Measurements from ENCODE around the gene NEUROD4.

NEUROD4 gene

GRCh38 chr12:55061024-55061423 is 41.2 kb downstream of the NEUROD4 start:
- DNase-seq, result peak; percentile 30

DNA sequence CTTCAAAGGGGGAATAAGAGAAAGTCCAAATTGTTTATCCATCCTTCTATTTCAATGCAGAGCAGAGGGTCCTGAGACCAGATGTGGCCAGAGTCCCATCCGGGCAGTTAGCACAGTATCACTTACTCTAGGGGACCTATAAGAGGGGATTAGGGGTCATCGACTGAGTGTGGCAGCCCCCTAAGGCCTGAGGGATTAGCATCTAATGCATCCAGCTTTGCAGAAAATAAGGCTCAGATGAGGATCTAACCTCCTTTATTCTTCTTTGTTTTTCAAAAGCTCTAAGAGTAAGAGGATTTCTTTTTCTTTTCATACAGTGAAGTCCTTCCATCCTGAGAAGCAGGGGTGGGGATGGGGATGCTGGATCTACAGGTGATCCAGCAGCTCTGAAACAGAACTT is 43.5 kb downstream of the NEUROD4 start:
- no peak for DNase-seq

GRCh38 chr12:55065535-55065934 is 45.8 kb downstream of the NEUROD4 start:
- peak; percentile 20 for DNase-seq

DNA sequence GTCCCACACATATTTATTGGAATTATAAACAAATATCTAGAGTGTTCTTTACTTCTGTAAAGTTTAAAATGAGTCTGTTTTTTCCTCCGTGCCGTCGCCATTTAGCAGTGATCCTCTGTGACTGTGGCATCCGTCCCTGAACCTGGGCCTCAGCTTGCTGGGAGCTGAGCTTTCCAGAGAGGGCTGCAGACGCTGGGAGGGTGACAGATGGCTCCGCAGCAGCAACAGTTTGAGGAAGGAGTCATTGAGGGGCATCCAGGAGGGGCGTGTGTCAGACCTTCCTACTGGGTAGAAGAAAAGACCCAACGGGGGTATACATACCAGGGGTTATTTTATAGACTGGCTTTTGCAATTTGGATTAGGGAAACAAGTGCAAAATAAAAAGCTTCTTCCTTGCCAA is 47.9 kb downstream of the NEUROD4 start:
- DNase-seq, result peak; percentile 43

DNA sequence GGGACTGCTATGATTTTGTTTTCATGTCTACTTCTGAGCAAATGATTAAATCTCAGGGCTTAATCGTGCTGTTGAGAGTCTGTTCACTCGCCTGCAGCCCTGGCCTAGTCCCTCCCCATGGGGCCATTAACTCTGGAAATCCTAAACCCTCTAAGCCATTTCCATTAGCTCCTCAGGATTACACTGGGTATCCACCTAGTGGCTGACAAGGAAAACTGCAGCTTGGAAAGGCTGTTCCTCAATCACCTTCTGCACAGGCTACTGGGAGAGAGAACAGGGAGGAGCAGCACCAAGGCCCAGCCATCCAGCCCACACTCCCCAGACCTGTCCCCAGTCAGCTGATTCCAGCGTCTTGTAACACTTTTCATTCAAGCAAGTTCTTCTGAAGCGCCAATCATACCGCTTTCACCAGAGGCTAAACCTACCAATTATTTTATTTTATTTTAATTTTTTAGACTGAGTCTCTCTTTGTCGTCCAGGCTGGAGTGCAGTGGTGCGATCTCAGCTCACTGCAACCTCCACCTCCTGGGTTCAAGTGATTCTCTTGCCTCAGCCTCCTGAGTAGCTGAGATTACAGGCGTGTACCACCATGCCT is 48.7 kb downstream of the NEUROD4 start:
- peak; percentile 78 for DNase-seq

DNA sequence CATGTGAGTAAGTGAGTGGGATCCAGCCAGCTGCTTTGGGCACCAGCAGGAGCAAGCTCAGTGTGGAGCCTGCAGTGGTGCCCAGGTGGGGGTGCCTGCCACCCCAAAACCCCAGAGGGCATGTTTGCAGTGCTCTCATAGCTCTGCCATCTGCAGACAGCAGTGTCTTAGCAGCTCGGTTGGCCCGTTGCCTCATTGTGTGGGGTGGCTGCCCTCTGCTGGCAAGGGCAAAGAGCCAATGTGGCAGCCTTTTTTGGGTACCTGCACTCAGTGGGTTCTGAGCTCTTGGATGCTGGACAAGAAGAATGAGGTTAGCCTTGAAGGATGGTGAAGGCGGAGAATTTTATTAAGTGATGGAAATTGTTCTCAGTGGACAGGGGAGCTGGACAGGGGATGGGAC is 52.3 kb downstream of the NEUROD4 start:
- peak; percentile 40 for DNase-seq

DNA sequence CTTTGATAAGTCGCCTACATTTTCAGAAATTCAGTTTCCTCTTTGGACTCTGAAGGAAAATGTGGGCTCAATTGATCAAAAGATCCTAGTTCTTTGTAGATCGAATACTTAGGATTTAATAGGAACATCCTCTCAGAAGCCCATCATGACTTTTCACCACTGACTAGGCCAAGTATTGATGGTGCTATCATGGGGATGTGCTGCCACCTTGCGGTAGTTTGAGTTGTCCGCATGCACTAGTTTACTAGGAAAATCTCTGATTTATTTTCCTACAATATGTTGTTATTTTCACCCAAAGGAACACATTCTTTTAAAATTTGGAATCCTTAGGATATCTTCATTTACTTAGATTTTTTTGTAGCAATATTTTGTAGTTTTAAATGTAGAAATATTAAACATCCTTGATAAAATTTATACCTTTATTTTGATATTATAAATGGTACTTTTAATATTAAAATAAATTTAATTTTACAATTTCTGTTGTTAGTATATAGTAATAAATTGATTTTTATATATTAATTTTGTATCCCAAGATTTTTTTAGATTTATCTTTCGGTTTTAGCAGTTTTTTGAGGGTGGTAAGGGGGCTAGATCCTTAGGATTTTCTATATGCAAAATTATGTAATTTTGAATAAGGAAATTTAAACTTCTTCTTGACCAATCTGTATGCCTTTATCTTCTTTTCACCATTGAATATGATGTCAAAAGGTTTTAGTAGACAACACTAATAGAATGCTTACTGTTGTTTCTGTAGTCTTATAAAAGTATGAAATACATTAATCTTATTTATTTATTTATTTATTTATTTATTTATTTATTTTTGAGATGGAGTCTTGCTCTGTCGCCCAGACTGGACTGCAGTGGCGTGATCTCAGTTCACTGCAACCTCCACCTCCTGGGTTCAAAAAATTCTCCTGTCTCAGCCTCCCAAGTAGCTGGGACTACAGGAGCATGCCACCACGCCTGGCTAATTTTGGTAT is 53.6 kb downstream of the NEUROD4 start:
- peak; percentile 4 for DNase-seq

DNA sequence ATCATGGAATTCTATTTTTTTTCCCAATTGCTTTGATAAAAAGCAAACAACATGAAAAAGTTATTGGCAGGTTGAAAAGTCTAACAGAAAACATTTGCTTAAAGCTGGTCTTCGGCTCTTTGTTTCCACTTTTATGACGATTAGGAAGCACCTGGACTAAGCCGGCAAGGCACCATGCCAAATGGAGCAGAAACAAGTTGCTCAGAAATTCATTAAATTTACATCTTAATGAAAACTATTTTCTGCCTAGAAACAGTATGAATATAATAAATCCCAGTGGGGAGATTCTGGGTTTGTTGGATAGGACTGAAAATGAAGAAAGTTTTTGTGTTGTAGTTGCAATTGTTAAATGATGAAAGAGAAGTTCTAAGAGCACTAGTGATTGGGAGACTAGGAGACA is 55.0 kb downstream of the NEUROD4 start:
- no peak for DNase-seq
